Body of pancreas (tissue), 4 donors: ENCODE data around the gene COMP.

ENCODE experiments used
- CTCF ChIP-seq, 7 experiments: fragments of 450-650 bp in 4 of 7; fragments of 200-600 bp in 3 of 7; sonication (generic) in 3 of 7; IDR thresholded peaks; one replicate each; pipeline ENCODE4 v1.5.1; 2016 to 2019; ENCODE audit warnings: antibody characterized with exemption in 7 of 7
- POLR2A ChIP-seq, 3 donors: fragments of 450-650 bp; IDR thresholded peaks; one replicate each; pipeline ENCODE4 v1.6.1; 2016; ENCODE audit warnings: antibody characterized with exemption in 3 of 3, mild to moderate bottlenecking in 2 of 3

- no peak for TF ChIP-seq CTCF (IDR thresholded peaks at IDR 0.05)
- no peak for TF ChIP-seq POLR2A (IDR thresholded peaks at IDR 0.05)
Measured at GRCh38 chr19:18804139-18804601, 13.1 kb upstream of the COMP start.
